Motor neuron (in vitro differentiated cells): ENCODE results near the gene UHRF1. TPM values are rescaled to one million over a fixed set of nuclear protein-coding genes. Genes with fewer than 3 reads are reported as not detected.
"Not testable (repeated sequence)": the region's sequence is repeated elsewhere in the genome, so short reads cannot be mapped to it uniquely, and the experiment has no call there.

Experiments
- ATAC-seq, 8 experiments: fragments of 200-7000 bp; cut with Tn5 transposase; replicated peaks in 6 of 8; 2 replicates each; pipeline ENCODE4 v1.8.0; 2021; ENCODE audit warnings: mild to moderate bottlenecking in 8 of 8, moderate library complexity in 8 of 8
- H3K27ac ChIP-seq, 2 donors: fragments of 250-450 bp; sonication (Bioruptor Pico); 2 replicates each; pipeline ENCODE4 v1.9.0; 2021; ENCODE audit warnings: antibody characterized with exemption in 2 of 2, mild to moderate bottlenecking in 2 of 2, moderate library complexity in 1 of 2
- H3K4me1 ChIP-seq, 2 donors: fragments of 250-450 bp; sonication (Bioruptor Pico); replicated peaks in 1 of 2; 2 replicates each; pipeline ENCODE4 v1.6.1; 2021; ENCODE audit warnings: antibody characterized with exemption in 2 of 2, mild to moderate bottlenecking in 2 of 2, moderate library complexity in 1 of 2
- H3K4me3 ChIP-seq, 5 donors: fragments of 250-450 bp; sonication (Bioruptor Pico); 2 replicates each; pipeline ENCODE4 v1.9.0; 2021; ENCODE audit warnings: antibody characterized with exemption in 5 of 5, mild to moderate bottlenecking in 5 of 5, moderate library complexity in 4 of 5
- WGBS, 10 experiments: fragments of 450-650 bp; shearing (Covaris generic); methylation state at CpG; one replicate each; pipeline ENCODE4 v1.0.0; 2022; 5-methylcytosine and 5-hydroxymethylcytosine counted together
- in situ Hi-C, 9 experiments: fragments of 400-800 bp; cut with MboI; loops; one replicate each; pipeline ENCODE4 v1.15.0; 2021; ENCODE audit warnings: low sequenced_read_pairs in 9 of 9, low pct_unique_long_range_greater_than_20kb in 2 of 9; ENCODE audit not compliant: unreplicated experiment in 9 of 9
- total RNA-seq, 8 experiments: library from RNA; unstranded; fragments of 300-600 nt; gene quantifications; 2 replicates each; pipeline versions ENCODE4 v1.2.3 to v1.2.4, GENCODE V29; 2022

The UHRF1 gene
- total RNA-seq, 8 experiments from 2014 or later: 1.4 to 62.9 (median 5.1) TPM

DNA sequence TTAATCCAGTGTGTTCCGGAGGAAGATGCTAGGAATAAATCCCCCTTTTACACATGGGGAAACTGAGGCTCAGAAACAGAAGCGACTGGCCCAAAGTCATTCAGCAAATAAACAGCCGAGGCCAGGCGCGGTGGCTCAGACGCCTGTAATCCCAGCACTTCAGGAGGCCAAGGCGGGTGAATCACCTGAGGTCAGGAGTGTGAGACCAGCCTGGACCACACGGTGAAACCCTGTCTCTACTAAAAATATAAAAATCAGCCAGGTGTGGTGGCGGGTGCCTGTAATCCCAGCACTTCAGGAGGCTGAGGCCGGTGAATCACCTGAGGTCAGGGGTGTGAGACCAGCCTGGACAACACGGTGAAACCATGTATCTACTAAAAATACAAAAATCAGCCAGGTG, 30.3 kb upstream of the UHRF1 start:
- in situ Hi-C loops: loop anchor here in 1 of 9 experiments (10.0 kb wide), 1 partner anchor 156 kb away; no protein-coding TSS in a partner anchor
- no peak overlapping the region for H3K27ac ChIP-seq
- peaks cover 5 to 8% of the 10 kb centered on the region in 2 donors for H3K4me1 ChIP-seq
- H3K4me3 ChIP-seq: no peak overlapping the region
- WGBS, 10 experiments: 93 to 100% (median 97%) methylated on average over 2 to 8 of the region's 11 CpGs; no CpG with 5 or more reads in 5 of the 10 experiments
- ATAC-seq: no peak

DNA sequence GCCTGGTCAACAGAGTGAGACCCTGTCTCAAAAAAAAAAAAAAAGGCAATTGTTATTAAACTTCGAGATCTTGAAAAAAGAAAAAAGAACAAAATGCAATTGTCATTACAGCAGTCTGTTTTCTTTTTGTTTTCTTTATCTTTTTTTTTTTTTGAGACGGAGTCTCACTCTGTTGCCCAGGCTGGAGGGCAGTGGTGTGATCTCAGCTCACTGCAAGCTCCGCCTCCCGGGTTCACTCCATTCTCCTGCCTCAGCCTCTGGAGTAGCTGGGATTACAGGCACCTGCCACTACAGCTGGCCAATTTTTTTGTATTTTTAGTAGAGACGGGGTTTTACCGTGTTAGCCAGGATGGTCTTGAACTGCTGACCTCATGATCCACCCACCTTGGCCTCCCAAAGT, 26.4 kb upstream of the UHRF1 start:
- in situ Hi-C loops, H3K4me3 ChIP-seq, H3K27ac ChIP-seq, H3K4me1 ChIP-seq, ATAC-seq: not testable (repeated sequence)
- 0 to 89% (median 71%) methylated on average over 1 to 6 of the region's 6 CpGs; no CpG with 5 or more reads in 2 of the 10 experiments for WGBS, 10 experiments

DNA sequence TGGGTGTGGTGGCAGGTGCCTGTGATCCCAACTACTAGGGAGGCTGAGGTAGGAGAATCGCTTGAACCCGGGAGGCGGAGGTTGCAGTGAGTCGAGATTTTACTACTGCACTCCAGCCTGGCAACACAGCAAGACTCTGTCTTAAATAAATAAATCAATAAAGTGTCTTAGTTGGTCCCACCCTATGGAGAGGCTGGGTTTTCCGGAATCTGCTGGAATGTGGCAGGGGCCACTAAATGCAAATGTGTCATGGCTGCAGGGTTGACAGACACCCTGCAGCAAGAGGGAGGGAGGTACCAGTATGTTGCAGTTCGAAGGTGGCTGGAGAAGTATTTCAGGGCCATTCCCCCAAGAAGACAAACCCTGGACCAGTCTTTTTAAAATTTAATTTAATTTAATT, 24.3 kb upstream of the UHRF1 start:
- ATAC-seq: peak in 4 of 8 experiments; percentile 26 to 81 (median 53)
- no CpG with 5 or more reads among the region's 6 CpGs for WGBS, 10 experiments
- in situ Hi-C loops, H3K4me1 ChIP-seq, H3K4me3 ChIP-seq, H3K27ac ChIP-seq: not testable (repeated sequence)

- H3K4me1 ChIP-seq, in situ Hi-C loops, H3K27ac ChIP-seq, H3K4me3 ChIP-seq: not testable (repeated sequence)
- no CpG with 5 or more reads among the region's 6 CpGs for WGBS, 10 experiments
- peak in 6 of 8 experiments; percentile 23 to 96 (median 57) for ATAC-seq
Measured at GRCh38 chr19:4887803-4888202, 21.5 kb upstream of the UHRF1 start.

DNA sequence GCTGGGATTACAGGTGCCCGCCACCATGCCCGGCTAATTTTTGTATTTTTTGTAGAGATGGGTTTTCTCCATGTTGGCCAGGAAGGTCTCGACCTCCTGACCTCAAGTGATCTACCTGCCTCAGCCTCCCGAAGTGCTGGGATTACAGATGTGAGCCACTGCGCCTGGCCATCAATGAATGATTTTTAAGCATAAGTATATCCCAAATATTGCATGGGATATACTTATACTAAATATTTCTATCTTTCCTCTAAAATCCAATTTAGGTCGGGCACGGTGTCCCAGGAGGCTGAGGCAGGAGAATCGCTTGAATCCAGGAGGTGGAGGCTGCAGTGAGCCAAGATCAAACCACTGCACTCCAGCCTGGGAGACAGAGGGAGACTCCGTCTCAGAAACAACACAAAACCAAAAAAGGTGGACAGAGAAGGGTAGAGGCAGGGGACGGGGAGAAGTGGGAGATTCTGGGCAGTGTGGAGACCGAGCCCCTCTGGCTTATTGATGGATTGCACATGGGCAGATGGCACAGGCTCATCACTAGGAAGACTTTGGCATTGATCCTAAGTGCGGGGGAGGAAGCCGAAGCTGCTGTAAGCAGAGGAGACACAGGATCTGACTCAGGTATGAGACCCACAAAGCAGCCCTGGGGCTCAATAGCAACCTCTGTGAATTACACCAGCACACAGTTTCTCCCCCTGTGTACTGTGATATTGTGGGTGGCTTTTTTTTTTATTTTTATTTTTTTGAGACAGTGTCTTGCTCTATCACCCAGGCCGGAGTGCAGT, 20.1 kb upstream of the UHRF1 start:
- H3K27ac ChIP-seq: no peak overlapping the region
- ATAC-seq: no peak
- WGBS, 10 experiments: 59 to 100% (median 98%) methylated on average over 1 to 8 of the region's 14 CpGs; no CpG with 5 or more reads in 1 of the 10 experiments
- no peak overlapping the region for H3K4me3 ChIP-seq
- in situ Hi-C loops: no loop called here
- no peaks in the 10 kb centered on the region for H3K4me1 ChIP-seq

GRCh38 chr19:4891066-4891465, 18.2 kb upstream of the UHRF1 start:
- 70 to 100% (median 90%) methylated on average over 1 to 10 of the region's 22 CpGs; no CpG with 5 or more reads in 4 of the 10 experiments for whole genome bisulfite sequencing, 10 experiments
- no peak for ATAC-seq
- H3K4me1 ChIP-seq: no peaks in the 10 kb centered on the region
- in situ Hi-C loops: no loop called here
- H3K4me3 ChIP-seq: no peak overlapping the region
- H3K27ac ChIP-seq: no peak overlapping the region

- ATAC-seq, in situ Hi-C loops, H3K27ac ChIP-seq, H3K4me3 ChIP-seq, H3K4me1 ChIP-seq: not testable (repeated sequence)
- 80 to 100% (median 89%) methylated on average over 1 to 8 of the region's 11 CpGs; no CpG with 5 or more reads in 1 of the 10 experiments for WGBS, 10 experiments
Measured at GRCh38 chr19:4892962-4893361, 16.3 kb upstream of the UHRF1 start.

DNA sequence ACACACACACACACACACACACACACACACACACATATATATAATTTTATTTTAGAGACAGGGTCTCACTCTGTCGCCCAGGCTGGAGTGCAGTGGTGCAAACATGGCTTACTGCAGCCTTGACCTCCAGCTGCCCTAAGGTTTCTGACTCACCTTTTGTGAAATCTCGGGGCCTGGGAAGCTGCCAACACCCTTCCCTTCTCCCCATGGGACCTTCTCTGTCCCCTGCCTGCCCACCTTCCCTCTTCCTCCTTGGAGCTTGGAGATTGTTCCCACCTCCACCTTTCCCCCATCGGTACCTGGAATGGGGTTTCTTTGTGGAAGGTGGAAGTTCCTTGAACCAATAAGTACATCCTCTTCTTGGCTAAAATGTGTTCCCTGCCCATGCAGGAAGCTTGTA, 12.9 kb upstream of the UHRF1 start:
- H3K4me1 ChIP-seq: no peaks in the 10 kb centered on the region
- H3K27ac ChIP-seq: no peak overlapping the region
- in situ Hi-C loops: no loop called here
- H3K4me3 ChIP-seq: no peak overlapping the region
- WGBS, 10 experiments: 100% methylated on average over 1 of the region's 3 CpGs; no CpG with 5 or more reads in 8 of the 10 experiments
- ATAC-seq: no peak

GRCh38 chr19:4897146-4897545, 12.2 kb upstream of the UHRF1 start:
- WGBS, 10 experiments: 55 to 100% (median 89%) methylated on average over 2 to 7 of the region's 7 CpGs; no CpG with 5 or more reads in 4 of the 10 experiments
- in situ Hi-C loops: no loop called here
- H3K27ac ChIP-seq: no peak overlapping the region
- H3K4me1 ChIP-seq: no peaks in the 10 kb centered on the region
- no peak overlapping the region for H3K4me3 ChIP-seq
- no peak for ATAC-seq

DNA sequence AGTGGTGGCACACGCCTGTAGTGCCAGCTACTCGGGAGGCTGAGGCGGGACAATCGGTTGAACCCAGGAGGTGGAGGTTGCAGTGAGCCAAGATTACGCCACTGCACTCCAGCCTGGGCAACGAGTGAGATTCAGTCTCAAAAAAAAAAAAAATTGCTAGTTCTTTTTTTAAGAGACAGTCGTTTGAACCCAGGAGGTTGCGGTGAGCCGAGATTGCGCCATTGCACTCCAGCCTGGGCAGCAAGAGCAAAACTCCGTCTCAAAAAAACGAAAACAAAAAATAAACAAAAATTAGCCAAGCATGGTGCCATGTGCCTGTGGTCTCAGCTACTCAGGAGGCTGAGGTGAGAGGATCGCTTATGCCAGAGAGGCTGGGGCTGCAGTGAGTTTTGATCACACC, 8.4 kb upstream of the UHRF1 start:
- H3K4me1 ChIP-seq, in situ Hi-C loops, H3K27ac ChIP-seq, H3K4me3 ChIP-seq, ATAC-seq: not testable (repeated sequence)
- 80 to 100% (median 90%) methylated on average over 2 to 11 of the region's 13 CpGs; no CpG with 5 or more reads in 2 of the 10 experiments for WGBS, 10 experiments

DNA sequence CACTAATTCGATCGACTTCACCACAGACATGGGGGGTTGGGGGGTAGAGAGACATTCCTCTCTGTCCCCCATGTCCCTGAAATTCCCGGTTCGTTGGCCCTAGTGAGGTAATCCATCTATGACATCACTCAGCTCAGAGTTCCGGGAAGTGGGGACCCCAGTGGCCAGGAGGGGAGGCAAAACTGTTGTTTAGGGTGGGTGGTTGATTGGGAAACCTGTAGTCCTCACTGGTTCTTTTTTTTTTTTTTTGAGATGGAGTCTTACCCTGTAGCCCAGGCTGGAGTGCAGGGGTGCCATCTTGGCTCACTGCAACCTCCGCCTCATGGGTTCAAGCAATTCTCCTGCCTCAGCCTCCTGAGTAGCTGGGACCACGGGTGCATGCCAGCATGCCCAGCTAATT, 6.5 kb upstream of the UHRF1 start, which contains the start of gene ARRDC5:
TSS of gene ARRDC5 (minus strand) at position 101 of the 400 bp plus-strand sequence. CDS start at position 30, 71 bp downstream.
- Histone ChIP-seq H3K4me1 (no peaks in the 10 kb centered on the region), H3K4me3 (no peak within 1 kb of the TSS), H3K27ac (no peak within 1 kb of the TSS)
- ATAC-seq: no peak
- WGBS, 10 experiments: 50 to 100% (median 81%) methylated on average over 1 to 5 of the region's 7 CpGs; no CpG with 5 or more reads in 3 of the 10 experiments
- in situ Hi-C loops: no loop called here

DNA sequence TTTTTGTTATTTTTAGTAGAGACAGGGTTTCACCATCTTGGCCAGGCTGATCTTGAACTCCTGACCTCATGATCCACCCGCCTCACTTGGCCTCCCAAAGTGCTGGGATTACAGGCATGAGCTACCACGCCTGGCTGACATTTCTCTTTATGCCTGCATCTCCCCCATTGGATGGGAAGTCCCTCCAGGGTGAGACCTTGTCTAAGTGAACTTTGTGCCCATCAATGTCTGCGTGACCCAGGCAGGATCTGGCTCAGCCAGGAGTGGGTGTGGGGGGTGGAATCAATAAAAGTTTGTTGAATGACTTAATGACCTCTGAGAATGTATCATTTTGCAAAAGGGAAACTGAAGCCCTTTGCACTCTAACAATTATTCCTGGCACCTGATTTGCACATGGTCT, 4.8 kb upstream of the UHRF1 start:
- WGBS, 10 experiments: 80 to 100% (median 100%) methylated on average over 1 to 2 of the region's 3 CpGs; no CpG with 5 or more reads in 7 of the 10 experiments
- Histone ChIP-seq H3K4me1 (no peaks in the 10 kb centered on the region), H3K27ac (no peak overlapping the region), H3K4me3 (no peak overlapping the region)
- no peak for ATAC-seq
- in situ Hi-C loops: no loop called here

DNA sequence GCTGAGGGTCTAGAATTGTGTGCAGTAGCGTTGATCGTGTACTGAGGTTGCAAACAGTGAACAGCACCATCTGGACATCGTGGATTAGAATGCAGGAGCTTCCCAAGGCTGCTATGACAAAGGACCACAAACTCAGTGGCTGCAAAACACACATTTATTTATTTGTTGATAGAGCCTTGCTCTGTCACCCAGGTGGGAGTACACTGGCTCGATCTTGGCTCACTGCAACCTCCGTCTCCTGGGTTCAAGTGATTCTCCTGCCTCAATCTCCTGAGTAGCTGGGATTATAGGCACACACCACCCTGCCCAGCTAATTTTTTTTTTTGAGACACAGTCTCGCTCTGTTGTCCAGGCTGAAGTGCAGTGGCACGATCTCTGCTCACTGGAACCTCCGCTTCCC, 2.3 kb upstream of the UHRF1 start:
- in situ Hi-C loops: no loop called here
- 39 to 100% (median 88%) methylated on average over 1 to 6 of the region's 8 CpGs; no CpG with 5 or more reads in 4 of the 10 experiments for WGBS, 10 experiments

More for the DNA sequence above, 2.3 kb upstream of the UHRF1 start:
- peaks cover 13 to 14% of the 10 kb centered on the region in 2 donors for H3K4me1 ChIP-seq
- no peak overlapping the region for H3K4me3 ChIP-seq
- no peak overlapping the region for H3K27ac ChIP-seq
- ATAC-seq: no peak
